SK-N-SH treated with all-trans-retinoic acid at 6 μM for 48 hours (cell line): ENCODE data around the gene OBSL1.

ENCODE experiments used
- ARNTL ChIP-seq: fragments of 450-650 bp; formaldehyde crosslinking; IDR thresholded peaks from 2 replicates; pipeline ENCODE4 v1.5.0; 2020; ENCODE audit warnings: low read depth, mild to moderate bottlenecking, moderate library complexity, borderline replicate concordance
- CREB5 ChIP-seq: fragments of 250-450 bp; sonication (Bioruptor Pico); IDR thresholded peaks from 2 replicates; pipeline ENCODE4 v1.5.1; 2020; ENCODE audit warnings: low read depth, mild to moderate bottlenecking, moderate library complexity
- CSDC2 ChIP-seq: fragments of 250-450 bp; sonication (Bioruptor Pico); IDR thresholded peaks from 2 replicates; pipeline ENCODE4 v1.5.0; 2020; ENCODE audit warnings: mild to moderate bottlenecking, moderate library complexity
- OSR1 ChIP-seq: fragments of 250-450 bp; sonication (Bioruptor Pico); IDR thresholded peaks from 2 replicates; pipeline ENCODE4 v1.8.0; 2022; ENCODE audit warnings: moderate library complexity, mild to moderate bottlenecking, inconsistent platforms
- RARB ChIP-seq: fragments of 250-450 bp; sonication (Bioruptor Pico); IDR thresholded peaks from 2 replicates; pipeline ENCODE4 v1.8.0; 2021; ENCODE audit warnings: mild to moderate bottlenecking, moderate library complexity
- TCF4 ChIP-seq: fragments of 250-450 bp; sonication (Bioruptor Pico); IDR thresholded peaks from 2 replicates; pipeline ENCODE4 v1.8.0; 2021; ENCODE audit warnings: mild to moderate bottlenecking, moderate library complexity, borderline replicate concordance
- TSHZ2 ChIP-seq: fragments of 250-450 bp; sonication (Bioruptor Pico); IDR thresholded peaks from 2 replicates; pipeline ENCODE4 v1.5.0; 2020; ENCODE audit warnings: mild to moderate bottlenecking, moderate library complexity
- ZFP3 ChIP-seq: fragments of 250-450 bp; sonication (Bioruptor Pico); IDR thresholded peaks from 2 replicates; pipeline ENCODE4 v1.5.0; 2020; ENCODE audit warnings: mild to moderate bottlenecking, moderate library complexity
- ZFP30 ChIP-seq: fragments of 450-650 bp; formaldehyde crosslinking; IDR thresholded peaks from 2 replicates; pipeline ENCODE4 v1.5.0; 2022; ENCODE audit warnings: mild to moderate bottlenecking, moderate library complexity
- ZNF8 ChIP-seq: fragments of 450-650 bp; formaldehyde crosslinking; IDR thresholded peaks from 2 replicates; pipeline ENCODE4 v1.5.0; 2020; ENCODE audit warnings: mild to moderate bottlenecking, moderate library complexity
- TF ChIP-seq, protein P1 (sequence below): fragments of 250-450 bp; sonication (Bioruptor Pico); IDR thresholded peaks from 2 replicates; pipeline ENCODE4 v1.8.0; 2020; ENCODE audit warnings: mild to moderate bottlenecking, moderate library complexity, borderline replicate concordance
- TF ChIP-seq, protein P2 (sequence below): fragments of 250-450 bp; sonication (Bioruptor Pico); IDR thresholded peaks from 2 replicates; pipeline ENCODE4 v1.5.1; 2021; ENCODE audit warnings: mild to moderate bottlenecking, moderate library complexity

GRCh38 chr2:219522111-219523030 lies 49.0 kb downstream of the OBSL1 start:
- no peak for TF ChIP-seq ARNTL
- no peak for TF ChIP-seq RARB (CRISPR knock-in tag)
- no peak for TF ChIP-seq ZFP3
- no peak for TF ChIP-seq OSR1 (CRISPR knock-in tag)
- no peak for TF ChIP-seq TCF4
- no peak for TF ChIP-seq ZNF8 (CRISPR knock-in tag)
- TF ChIP-seq, protein P1, sequence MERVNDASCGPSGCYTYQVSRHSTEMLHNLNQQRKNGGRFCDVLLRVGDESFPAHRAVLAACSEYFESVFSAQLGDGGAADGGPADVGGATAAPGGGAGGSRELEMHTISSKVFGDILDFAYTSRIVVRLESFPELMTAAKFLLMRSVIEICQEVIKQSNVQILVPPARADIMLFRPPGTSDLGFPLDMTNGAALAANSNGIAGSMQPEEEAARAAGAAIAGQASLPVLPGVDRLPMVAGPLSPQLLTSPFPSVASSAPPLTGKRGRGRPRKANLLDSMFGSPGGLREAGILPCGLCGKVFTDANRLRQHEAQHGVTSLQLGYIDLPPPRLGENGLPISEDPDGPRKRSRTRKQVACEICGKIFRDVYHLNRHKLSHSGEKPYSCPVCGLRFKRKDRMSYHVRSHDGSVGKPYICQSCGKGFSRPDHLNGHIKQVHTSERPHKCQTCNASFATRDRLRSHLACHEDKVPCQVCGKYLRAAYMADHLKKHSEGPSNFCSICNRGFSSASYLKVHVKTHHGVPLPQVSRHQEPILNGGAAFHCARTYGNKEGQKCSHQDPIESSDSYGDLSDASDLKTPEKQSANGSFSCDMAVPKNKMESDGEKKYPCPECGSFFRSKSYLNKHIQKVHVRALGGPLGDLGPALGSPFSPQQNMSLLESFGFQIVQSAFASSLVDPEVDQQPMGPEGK (CRISPR knock-in tag) = no peak
- TF ChIP-seq, protein P2, sequence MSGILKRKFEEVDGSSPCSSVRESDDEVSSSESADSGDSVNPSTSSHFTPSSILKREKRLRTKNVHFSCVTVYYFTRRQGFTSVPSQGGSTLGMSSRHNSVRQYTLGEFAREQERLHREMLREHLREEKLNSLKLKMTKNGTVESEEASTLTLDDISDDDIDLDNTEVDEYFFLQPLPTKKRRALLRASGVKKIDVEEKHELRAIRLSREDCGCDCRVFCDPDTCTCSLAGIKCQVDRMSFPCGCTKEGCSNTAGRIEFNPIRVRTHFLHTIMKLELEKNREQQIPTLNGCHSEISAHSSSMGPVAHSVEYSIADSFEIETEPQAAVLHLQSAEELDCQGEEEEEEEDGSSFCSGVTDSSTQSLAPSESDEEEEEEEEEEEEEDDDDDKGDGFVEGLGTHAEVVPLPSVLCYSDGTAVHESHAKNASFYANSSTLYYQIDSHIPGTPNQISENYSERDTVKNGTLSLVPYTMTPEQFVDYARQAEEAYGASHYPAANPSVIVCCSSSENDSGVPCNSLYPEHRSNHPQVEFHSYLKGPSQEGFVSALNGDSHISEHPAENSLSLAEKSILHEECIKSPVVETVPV (CRISPR knock-in tag) = no peak
- no peak for TF ChIP-seq CSDC2
- TF ChIP-seq ZFP30 = no peak
- no peak for TF ChIP-seq TSHZ2
- TF ChIP-seq CREB5 = no peak
